GM12892 (cell line): ENCODE data around the gene ANKRD29.

ENCODE experiments used
- POLR2A ChIP-seq: IDR thresholded peaks from 2 replicates; pipeline ENCODE4 v1.6.1; 2011; ENCODE audit warnings: low read depth, low read length, control low read depth
- POLR2AphosphoS5 ChIP-seq: IDR thresholded peaks from 2 replicates; pipeline ENCODE4 v1.6.1; 2011; ENCODE audit warnings: low read depth, low read length, control low read depth
- TAF1 ChIP-seq: IDR thresholded peaks from 2 replicates; pipeline ENCODE4 v1.6.1; 2011; ENCODE audit warnings: low read depth, mild to moderate bottlenecking, control low read depth, low read length, borderline replicate concordance

DNA sequence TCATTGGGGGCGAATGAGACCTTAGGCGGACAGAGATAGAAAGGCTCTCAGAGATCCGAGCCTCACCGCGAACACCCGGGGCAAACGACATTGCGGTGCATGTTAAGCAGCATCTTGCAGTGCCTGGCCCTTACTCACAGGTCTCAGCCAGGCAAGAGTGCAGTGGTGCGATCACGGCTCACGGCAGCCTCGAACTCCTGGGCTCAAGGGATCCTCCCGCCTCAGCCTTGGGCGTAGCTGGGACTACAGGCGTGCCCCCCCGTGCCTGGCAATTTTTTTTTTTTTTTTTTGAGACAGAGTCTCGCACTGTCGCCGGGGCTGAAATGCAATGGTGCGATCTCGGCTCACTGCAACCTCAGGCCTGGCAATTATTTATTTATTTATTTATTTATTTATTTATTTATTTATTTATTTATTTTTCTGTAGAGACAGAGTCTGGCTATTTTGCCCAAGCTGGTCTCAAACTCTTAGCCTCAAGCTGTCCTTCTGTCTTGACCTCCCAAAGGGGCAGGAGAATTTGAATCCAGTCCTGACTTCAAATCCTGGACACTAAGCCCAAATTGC, 27.9 kb upstream of the ANKRD29 start:
- TF ChIP-seq POLR2A (no peak), POLR2AphosphoS5 (no peak), TAF1 (no peak)
